Transverse colon (tissue), 3 donors: Measurements from ENCODE around the gene ZER1.

ENCODE experiments used
- EP300 ChIP-seq: sonication (generic); formaldehyde crosslinking; IDR thresholded peaks from one replicate; pipeline ENCODE4 v1.6.1; 2017; ENCODE audit warnings: antibody characterized with exemption, low read depth
- TF ChIP-seq, protein P1 (sequence below), 5 experiments: fragments of 200-600 bp in 3 of 5; fragments of 450-650 bp in 2 of 5; sonication (generic) in 3 of 5; IDR thresholded peaks; 1 replicate in 2 of 5; 2 replicates in 3 of 5; pipeline ENCODE4 v1.5.1; 2016 to 2017; ENCODE audit warnings: antibody characterized with exemption in 5 of 5, inconsistent platforms in 3 of 5, mild to moderate bottlenecking in 2 of 5, moderate library complexity in 1 of 5

DNA sequence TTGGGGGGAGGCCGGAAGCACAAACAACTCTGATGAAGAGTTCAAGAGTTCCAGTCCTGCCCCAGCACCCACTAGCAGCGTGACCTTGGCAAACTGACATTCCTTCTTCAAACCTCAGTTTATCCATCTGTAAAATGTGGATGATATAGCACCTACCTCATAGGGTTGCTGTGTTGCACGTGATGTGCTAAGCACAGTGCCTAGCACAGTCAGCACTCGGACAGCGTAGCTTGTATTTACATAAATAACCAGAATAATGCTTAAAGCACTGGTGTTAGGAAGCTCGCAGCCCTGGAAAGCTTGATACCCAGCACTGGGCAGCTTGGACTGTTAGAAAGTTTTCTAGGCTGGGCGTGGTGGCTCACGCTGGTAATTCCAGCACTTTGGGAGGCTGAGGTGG lies 64.3 kb downstream of the ZER1 start:
- TF ChIP-seq, protein P1, sequence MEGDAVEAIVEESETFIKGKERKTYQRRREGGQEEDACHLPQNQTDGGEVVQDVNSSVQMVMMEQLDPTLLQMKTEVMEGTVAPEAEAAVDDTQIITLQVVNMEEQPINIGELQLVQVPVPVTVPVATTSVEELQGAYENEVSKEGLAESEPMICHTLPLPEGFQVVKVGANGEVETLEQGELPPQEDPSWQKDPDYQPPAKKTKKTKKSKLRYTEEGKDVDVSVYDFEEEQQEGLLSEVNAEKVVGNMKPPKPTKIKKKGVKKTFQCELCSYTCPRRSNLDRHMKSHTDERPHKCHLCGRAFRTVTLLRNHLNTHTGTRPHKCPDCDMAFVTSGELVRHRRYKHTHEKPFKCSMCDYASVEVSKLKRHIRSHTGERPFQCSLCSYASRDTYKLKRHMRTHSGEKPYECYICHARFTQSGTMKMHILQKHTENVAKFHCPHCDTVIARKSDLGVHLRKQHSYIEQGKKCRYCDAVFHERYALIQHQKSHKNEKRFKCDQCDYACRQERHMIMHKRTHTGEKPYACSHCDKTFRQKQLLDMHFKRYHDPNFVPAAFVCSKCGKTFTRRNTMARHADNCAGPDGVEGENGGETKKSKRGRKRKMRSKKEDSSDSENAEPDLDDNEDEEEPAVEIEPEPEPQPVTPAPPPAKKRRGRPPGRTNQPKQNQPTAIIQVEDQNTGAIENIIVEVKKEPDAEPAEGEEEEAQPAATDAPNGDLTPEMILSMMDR (IDR thresholded peaks at IDR 0.05): no peak
- no peak for TF ChIP-seq EP300
